HEK293 (cell line): ENCODE measurements around the gene NATD1.

ENCODE experiments used
- CTCF ChIA-PET: fragments of 350-600 bp; formaldehyde crosslinking; extraction: SDS; loops from one replicate; lab custom pipeline; 2021; ENCODE audit warnings: antibody characterized with exemption; lab: Yijun Ruan, JAX
- POLR2A ChIA-PET: fragments of 300-600 bp; formaldehyde crosslinking; extraction: SDS; loops from one replicate; lab custom pipeline; 2020; ENCODE audit warnings: antibody characterized with exemption, inconsistent platforms; lab: Yijun Ruan, JAX
- H3K27ac ChIP-seq: fragments of 200-500 bp; sonication (Bioruptor generic); 2 replicates; pipeline ENCODE4 v1.5.1; 2014; ENCODE audit warnings: low read depth, low read length, control low read depth, inconsistent platforms; ENCODE audit errors: extremely low read depth
- H3K36me3 ChIP-seq, 2 experiments: fragments of 200-500 bp in 1 of 2; sonication (Bioruptor generic) in 1 of 2; 1 replicate in 1 of 2; 2 replicates in 1 of 2; pipeline ENCODE4 v1.5.1; 2014 to 2017; ENCODE audit warnings: inconsistent platforms in 2 of 2, low read length in 2 of 2; ENCODE audit not compliant: control insufficient read depth in 2 of 2, insufficient read depth in 1 of 2
- H3K4me1 ChIP-seq: fragments of 200-500 bp; sonication (Bioruptor generic); 2 replicates; pipeline ENCODE4 v1.5.1; 2014; ENCODE audit warnings: mild to moderate bottlenecking, low read length, inconsistent platforms; ENCODE audit not compliant: control insufficient read depth, insufficient read depth
- H3K4me3 ChIP-seq: 2 replicates; pipeline ENCODE4 v1.5.1; 2011; ENCODE audit warnings: low read depth, mild to moderate bottlenecking, control low read depth, low read length, moderate library complexity
- H3K9me3 ChIP-seq: fragments of 200-500 bp; sonication (Bioruptor generic); 2 replicates; pipeline ENCODE4 v1.5.1; 2014; ENCODE audit warnings: low read depth, low read length, inconsistent platforms; ENCODE audit not compliant: control insufficient read depth, insufficient read depth
- AEBP2 ChIP-seq: fragments of 450-650 bp; formaldehyde crosslinking; IDR thresholded peaks from 2 replicates; pipeline ENCODE4 v1.5.1; 2016; ENCODE audit warnings: missing biosample characterization, missing genetic modification characterization, borderline replicate concordance
- ATF2 ChIP-seq: fragments of 450-650 bp; formaldehyde crosslinking; IDR thresholded peaks from 2 replicates; pipeline ENCODE4 v1.5.1; 2016; ENCODE audit warnings: missing biosample characterization, missing genetic modification characterization, low read depth
- GLIS2 ChIP-seq: fragments of 450-650 bp; formaldehyde crosslinking; IDR thresholded peaks from 2 replicates; pipeline ENCODE4 v1.5.1; 2016; ENCODE audit warnings: missing biosample characterization, missing genetic modification characterization
- HOXC10 ChIP-seq: sonication (generic); formaldehyde crosslinking; IDR thresholded peaks from 2 replicates; pipeline ENCODE4 v1.8.1; 2023; ENCODE audit warnings: mild to moderate bottlenecking, missing genetic modification reagents
- KLF8 ChIP-seq: fragments of 450-650 bp; formaldehyde crosslinking; IDR thresholded peaks from 2 replicates; pipeline ENCODE4 v1.5.1; 2016; ENCODE audit warnings: missing biosample characterization, missing genetic modification characterization
- PRDM4 ChIP-seq: fragments of 450-650 bp; formaldehyde crosslinking; IDR thresholded peaks from 2 replicates; pipeline ENCODE4 v1.5.1; 2017; ENCODE audit warnings: missing biosample characterization, missing genetic modification characterization
- SALL2 ChIP-seq: fragments of 450-650 bp; formaldehyde crosslinking; IDR thresholded peaks from 2 replicates; pipeline ENCODE4 v1.5.0; 2017; ENCODE audit warnings: missing biosample characterization, mild to moderate bottlenecking, missing genetic modification characterization, borderline replicate concordance
- SCRT1 ChIP-seq: fragments of 450-650 bp; formaldehyde crosslinking; IDR thresholded peaks from 2 replicates; pipeline ENCODE4 v1.5.1; 2016; ENCODE audit warnings: missing biosample characterization, missing genetic modification characterization, borderline replicate concordance
- ZBTB44 ChIP-seq: fragments of 450-650 bp; IDR thresholded peaks from 2 replicates; pipeline ENCODE4 v1.5.1; 2018; ENCODE audit warnings: missing biosample characterization, mild to moderate bottlenecking, missing genetic modification characterization
- ZNF114 ChIP-seq: fragments of 450-650 bp; formaldehyde crosslinking; IDR thresholded peaks from 2 replicates; pipeline ENCODE4 v1.5.0; 2017; ENCODE audit warnings: missing biosample characterization, missing genetic modification characterization
- ZNF133 ChIP-seq: fragments of 450-650 bp; formaldehyde crosslinking; IDR thresholded peaks from 2 replicates; pipeline ENCODE4 v1.5.1; 2016; ENCODE audit warnings: missing biosample characterization, missing genetic modification characterization
- ZNF138 ChIP-seq: fragments of 450-650 bp; formaldehyde crosslinking; IDR thresholded peaks from 2 replicates; pipeline ENCODE4 v1.5.1; 2016; ENCODE audit warnings: missing biosample characterization, missing genetic modification characterization, borderline replicate concordance
- ZNF157 ChIP-seq: fragments of 450-650 bp; formaldehyde crosslinking; IDR thresholded peaks from 2 replicates; pipeline ENCODE4 v1.5.1; 2016; ENCODE audit warnings: missing biosample characterization, missing genetic modification characterization
- ZNF24 ChIP-seq: fragments of 450-650 bp; formaldehyde crosslinking; IDR thresholded peaks from 2 replicates; pipeline ENCODE4 v1.5.1; 2016; ENCODE audit warnings: missing biosample characterization, missing genetic modification characterization
- ZNF248 ChIP-seq: fragments of 450-650 bp; formaldehyde crosslinking; IDR thresholded peaks from 2 replicates; pipeline ENCODE4 v1.5.1; 2017; ENCODE audit warnings: missing biosample characterization, missing genetic modification characterization
- ZNF354C ChIP-seq: fragments of 450-650 bp; formaldehyde crosslinking; IDR thresholded peaks from 2 replicates; pipeline ENCODE4 v1.5.1; 2016; ENCODE audit warnings: missing biosample characterization, missing genetic modification characterization, low read depth, borderline replicate concordance
- ZNF560 ChIP-seq: fragments of 450-650 bp; formaldehyde crosslinking; IDR thresholded peaks from 2 replicates; pipeline ENCODE4 v1.5.1; 2017; ENCODE audit warnings: missing biosample characterization, missing genetic modification characterization, borderline replicate concordance
- ZNF596 ChIP-seq: fragments of 450-650 bp; IDR thresholded peaks from 2 replicates; pipeline ENCODE4 v1.5.0; 2018; ENCODE audit warnings: missing biosample characterization, mild to moderate bottlenecking, missing genetic modification characterization, moderate library complexity
- ZNF621 ChIP-seq: fragments of 450-650 bp; formaldehyde crosslinking; IDR thresholded peaks from 2 replicates; pipeline ENCODE4 v1.5.1; 2017; ENCODE audit warnings: missing biosample characterization, missing genetic modification characterization
- ZNF777 ChIP-seq: fragments of 450-650 bp; formaldehyde crosslinking; IDR thresholded peaks from 2 replicates; pipeline ENCODE4 v1.5.1; 2017; ENCODE audit warnings: missing biosample characterization, missing genetic modification characterization, borderline replicate concordance
- ZSCAN30 ChIP-seq: fragments of 450-650 bp; IDR thresholded peaks from 2 replicates; pipeline ENCODE4 v1.5.1; 2018; ENCODE audit warnings: missing biosample characterization, mild to moderate bottlenecking, missing genetic modification characterization, moderate library complexity
- TF ChIP-seq, protein P1 (sequence below): fragments of 450-650 bp; formaldehyde crosslinking; IDR thresholded peaks from 2 replicates; pipeline ENCODE4 v1.5.1; 2016; ENCODE audit warnings: missing biosample characterization, missing genetic modification characterization

NATD1 gene

DNA sequence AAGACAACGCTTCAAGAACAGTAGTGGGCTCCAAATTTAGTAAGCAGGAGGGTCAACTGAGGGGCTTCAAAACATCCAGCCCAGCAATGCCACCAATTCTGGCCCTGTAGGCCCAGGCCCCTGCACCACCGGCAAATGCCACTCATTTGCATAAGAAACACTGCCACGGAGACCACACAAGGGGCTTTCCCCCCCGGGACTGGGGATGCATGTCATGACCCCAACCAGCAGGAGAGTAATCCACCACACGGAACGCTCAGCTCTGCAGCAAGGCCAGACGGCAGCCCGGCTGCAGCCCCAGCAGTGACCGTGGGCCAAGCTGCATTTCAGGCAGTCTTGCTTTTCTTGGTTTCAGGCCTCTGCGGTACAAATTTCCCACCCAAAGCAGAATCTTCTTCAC is 53.4 kb downstream of the NATD1 start (continued):
- TF ChIP-seq ZNF133 = no peak
- no peak for TF ChIP-seq ZNF777
- no peak for TF ChIP-seq PRDM4 (tag by site-specific recombination)
- no peak for TF ChIP-seq ZNF157 (tag by site-specific recombination)
- no peak for TF ChIP-seq ZNF248 (tag by site-specific recombination)
- TF ChIP-seq KLF8 (tag by site-specific recombination) = no peak
- no peak for TF ChIP-seq ZNF596 (tag by site-specific recombination)
- TF ChIP-seq, protein P1, sequence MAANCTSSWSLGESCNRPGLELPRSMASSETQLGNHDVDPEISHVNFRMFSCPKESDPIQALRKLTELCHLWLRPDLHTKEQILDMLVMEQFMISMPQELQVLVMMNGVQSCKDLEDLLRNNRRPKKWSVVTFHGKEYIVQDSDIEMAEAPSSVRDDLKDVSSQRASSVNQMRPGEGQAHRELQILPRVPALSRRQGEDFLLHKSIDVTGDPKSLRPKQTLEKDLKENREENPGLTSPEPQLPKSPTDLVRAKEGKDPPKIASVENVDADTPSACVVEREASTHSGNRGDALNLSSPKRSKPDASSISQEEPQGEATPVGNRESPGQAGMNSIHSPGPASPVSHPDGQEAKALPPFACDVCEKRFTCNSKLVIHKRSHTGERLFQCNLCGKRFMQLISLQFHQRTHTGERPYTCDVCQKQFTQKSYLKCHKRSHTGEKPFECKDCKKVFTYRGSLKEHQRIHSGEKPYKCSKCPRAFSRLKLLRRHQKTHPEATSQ (tag by site-specific recombination) = no peak

DNA sequence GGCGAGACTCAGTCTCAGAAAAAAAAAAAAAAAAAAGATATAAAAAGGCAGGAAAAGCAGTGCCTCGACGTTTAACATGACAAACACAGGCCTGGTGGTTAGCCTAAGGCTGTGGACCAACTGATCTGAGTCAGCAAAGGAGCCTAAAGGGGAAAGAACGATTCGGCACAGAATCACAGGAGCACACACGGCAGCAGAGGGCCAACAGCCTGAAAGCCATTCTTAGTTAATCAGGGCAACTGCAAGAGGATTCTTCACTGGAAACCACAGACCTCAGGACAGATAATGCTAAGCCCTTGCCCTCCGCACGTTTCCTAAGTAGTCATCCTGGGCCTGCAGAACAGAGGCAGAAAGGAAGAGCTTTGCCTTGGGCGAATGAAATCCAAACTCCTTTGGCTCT is 53.9 kb downstream of the NATD1 start:
- POLR2A ChIA-PET = no interaction called here
- Histone ChIP-seq H3K27ac (no peak overlapping the region), H3K4me1 (peaks cover 5% of the 10 kb centered on the region; the same call in 1 of the 2 replicates), H3K9me3 (no peaks in the 10 kb centered on the region), H3K36me3 (peaks cover 20 to 57% of the 10 kb centered on the region in 2 experiments), H3K4me3 (no peak overlapping the region)
- no peak for TF ChIP-seq ZNF354C (tag by site-specific recombination)
- no peak for TF ChIP-seq ZNF138 (tag by site-specific recombination)
- no peak for TF ChIP-seq ZNF560 (tag by site-specific recombination)
- TF ChIP-seq AEBP2 = no peak
- TF ChIP-seq ATF2 (tag by site-specific recombination) = no peak
- CTCF ChIA-PET = no interaction called here

- H3K4me3 ChIP-seq = no peak overlapping the region
- ChIA-PET POLR2A (no interaction called here), CTCF (no interaction called here)
- peaks cover 23 to 57% of the 10 kb centered on the region in 2 experiments for H3K36me3 ChIP-seq
- H3K9me3 ChIP-seq = no peaks in the 10 kb centered on the region
- 0 out of 2 replicates have a peak overlapping the region, but pooled peaks have one; percentile 6 for H3K27ac ChIP-seq
- TF ChIP-seq ZNF621 (tag by site-specific recombination) (no peak), ZSCAN30 (no peak), ZNF24 (tag by site-specific recombination) (no peak), HOXC10 (CRISPR knock-in tag) (no peak), SCRT1 (tag by site-specific recombination) (no peak), GLIS2 (tag by site-specific recombination) (no peak), ZNF114 (tag by site-specific recombination) (no peak), ZBTB44 (tag by site-specific recombination) (no peak), SALL2 (tag by site-specific recombination) (no peak)
- peaks cover 5% of the 10 kb centered on the region; the same call in 1 of the 2 replicates for H3K4me1 ChIP-seq
Observed at GRCh38 chr17:21198411-21198810, 54.8 kb downstream of the NATD1 start.
